T-helper 2 cell (primary cell): ENCODE results near the gene TDP1.

Experiments used
- DNase-seq, 5 experiments: peaks; one replicate each; pipeline versions ENCODE4 v3.0.0 to v3.0.0-alpha.2; 2012 to 2022

TDP1 gene

DNA sequence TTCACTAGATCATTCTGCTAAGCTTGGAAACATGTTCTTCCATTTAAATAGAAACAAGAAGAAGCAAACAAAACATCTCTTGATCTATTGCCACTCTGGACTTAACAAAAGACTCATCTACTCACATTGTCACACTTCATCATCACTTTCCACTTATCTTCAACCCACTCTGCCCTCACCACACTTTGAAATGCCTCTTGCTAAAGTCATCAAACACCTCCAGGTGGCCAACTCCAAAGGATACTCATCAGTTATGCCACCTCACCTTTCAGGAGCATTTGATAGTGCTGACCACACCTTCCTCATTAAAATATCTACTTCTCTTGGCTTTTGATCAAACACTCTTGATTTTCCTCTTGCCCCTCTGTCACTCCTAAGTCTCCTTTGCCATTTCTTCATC lies 8.4 kb upstream of the TDP1 start:
- no peak for DNase-seq

DNA sequence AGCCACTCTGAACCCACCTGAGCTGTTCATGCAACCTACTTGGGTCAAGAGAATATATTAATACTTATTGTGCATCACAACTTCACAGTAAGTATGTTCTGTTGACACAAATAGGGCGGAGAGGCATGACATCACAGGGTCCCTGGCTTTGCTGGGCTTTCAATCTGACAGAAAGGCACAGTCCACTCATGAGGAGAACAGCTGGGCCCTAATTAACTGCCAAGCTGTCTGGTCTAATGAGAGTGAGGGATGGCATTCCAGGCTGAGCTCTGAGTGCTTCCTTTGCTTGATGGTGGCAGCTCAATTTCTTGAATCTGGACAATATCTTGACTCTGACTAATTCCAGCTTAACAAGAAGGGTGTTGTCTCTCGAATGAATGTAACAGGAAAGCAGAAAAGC lies 3.2 kb upstream of the TDP1 start:
- no peak for DNase-seq

DNA sequence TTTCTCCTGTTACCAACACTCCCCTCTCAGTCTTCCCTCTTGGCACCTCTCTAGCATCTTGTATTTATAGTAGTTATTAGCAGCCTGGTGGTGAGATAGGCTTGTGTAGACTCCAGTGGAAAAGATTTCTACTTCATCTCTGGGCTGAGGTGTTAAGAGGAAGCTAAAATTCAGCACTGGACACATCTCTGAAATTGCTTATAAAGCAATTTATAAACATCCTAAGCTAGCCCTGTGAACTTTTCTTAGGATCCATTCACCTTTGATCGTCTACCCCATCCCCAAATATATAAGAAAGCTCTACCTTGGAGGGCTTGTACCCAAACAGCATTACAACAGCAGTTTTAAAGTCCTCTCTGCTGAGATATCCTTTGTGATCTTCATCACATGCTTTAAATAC lies 2.1 kb upstream of the TDP1 start:
- DNase-seq = no peak

DNA sequence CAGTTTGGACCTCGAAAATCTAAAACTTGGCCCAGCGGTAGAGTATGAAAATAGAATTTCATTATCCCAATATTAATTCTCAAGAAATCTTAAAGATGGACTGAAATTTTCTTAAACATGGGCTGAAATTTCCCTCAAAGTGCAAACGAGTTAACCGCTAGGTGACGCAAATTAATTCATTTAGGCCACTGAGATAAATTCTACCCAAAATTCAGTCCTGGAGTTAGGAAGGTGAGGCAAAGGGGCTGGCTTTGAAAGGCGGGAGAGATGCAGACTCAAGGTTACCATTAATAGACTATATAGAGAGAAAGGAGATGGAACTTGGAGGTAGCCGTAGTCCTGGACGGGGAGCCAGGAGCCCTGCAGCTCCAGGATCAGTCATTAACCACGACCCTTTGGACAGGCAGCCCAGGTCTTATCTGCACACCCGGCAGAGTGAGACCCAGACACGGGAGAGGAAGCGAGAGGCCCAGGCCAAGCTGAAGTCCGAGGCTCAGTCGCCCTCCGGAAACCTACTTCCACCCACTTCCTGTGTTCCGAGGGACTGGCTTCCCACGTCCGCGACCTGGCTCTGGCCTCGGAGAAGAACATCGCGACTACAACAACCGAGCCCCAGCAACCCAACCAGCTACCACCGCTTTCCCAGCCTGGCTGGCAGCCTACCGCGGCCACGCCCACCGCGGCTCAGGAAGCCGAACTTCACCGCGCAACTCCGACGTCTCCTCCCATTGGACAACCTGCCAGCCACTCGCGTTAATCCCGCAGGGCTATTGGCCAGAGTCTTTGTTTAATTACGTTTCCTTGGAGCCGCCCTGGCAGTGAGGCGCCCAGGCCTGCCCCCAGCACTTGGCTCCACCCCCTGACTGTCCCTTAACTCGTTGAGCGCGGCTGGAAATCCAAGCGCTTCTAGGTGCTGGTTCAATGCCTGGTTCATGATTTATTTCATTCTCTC lies 1.4 kb upstream of the TDP1 start, which contains the start of gene EFCAB11:
TSS of gene EFCAB11 (minus strand) at position 661 of the 952 bp plus-strand sequence. CDS start at position 591, 70 bp downstream.
- peak; percentile 81 to 100 (median 93) for DNase-seq

DNA sequence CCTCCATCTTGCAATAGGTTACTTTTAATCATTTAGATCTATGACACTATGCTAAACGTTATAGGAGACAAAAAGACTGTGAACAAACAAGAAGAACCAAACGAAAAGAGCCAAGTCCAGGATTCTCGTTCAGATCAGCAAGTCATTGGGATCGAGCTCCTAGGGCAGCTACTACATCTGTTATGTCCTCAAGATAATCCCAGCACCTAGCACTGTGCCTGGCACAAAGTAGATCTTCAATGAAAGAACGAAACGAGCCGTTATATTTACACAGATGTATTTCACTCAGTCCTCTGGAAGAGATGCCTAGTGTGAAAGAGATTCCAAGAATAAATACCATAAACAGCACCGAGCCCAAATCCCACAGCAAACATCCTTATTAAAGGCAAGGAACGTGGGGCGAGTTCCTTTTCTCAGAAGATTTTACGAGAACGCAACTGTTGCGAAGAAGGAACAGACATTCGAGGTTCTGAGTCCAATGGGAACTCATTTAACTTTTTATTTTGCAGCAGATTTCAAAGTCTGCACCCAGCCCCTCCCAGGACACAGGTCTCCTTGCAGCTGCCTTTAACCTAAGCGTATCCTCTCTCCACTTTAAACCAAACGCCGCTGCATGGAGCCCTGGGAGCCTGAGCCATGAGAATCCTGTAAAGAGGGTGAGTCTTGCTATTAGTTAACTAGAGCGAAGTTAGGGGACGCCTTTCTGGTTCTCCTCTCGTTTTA lies 544 bp upstream of the TDP1 start:
- peak in 1 of 5 experiments; percentile 12 for DNase-seq

DNA sequence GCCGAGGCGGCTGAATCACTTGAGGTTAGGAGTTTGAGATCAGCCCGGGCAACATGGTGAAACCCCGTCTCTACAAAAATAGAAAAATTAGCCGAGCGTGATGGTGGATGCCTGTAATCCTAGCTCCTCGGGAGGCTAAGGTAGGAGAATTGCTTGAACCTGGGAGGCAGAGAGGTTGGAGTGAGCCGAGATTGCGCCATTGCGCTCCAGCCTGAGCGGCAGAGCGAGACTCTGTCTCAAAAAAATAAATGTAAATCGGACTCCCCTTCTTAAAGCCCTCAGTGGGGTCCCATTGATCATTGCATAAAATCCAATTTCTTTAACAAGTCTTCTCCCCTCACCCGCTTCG lies 908 bp downstream of the TDP1 start:
- no peak for DNase-seq

DNA sequence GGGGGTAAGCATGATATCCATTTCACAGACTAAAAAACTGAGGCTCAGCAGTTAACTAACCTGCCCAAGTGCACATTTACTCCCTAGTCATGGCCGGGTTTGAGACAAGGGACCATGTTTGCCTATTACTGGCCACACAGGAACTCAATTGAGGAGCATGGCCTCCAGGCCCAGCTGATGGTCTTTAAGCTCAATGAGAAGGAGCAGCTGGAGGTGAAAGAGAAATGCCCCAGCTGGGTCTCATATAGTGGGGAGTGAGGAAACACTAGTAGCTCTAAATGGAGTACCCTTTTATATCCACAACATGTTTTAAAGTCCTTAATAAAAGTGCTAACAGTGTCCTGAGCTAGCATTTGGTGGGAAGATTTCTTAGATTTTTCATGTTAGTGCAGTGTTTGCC lies 1.6 kb downstream of the TDP1 start:
- no peak for DNase-seq

DNA sequence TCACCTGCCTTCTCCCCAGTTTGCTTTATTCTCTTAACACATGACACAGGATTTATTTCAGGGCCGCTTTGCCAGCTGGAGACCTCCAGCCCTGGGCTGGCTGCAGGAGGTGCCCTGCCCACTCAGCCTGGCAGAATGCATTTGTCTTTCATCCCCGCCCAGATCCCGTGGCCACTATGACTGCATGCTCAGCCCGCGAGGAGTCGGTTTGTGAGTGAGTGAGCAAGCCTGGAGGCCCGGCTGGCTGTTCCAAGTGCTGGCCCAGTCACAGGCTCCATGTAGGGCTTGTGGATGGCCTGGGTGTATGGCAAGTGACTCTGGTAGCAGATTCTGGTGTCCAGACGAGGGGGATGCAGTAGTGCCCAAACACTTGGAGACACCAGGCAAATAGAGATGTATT lies 2.1 kb downstream of the TDP1 start:
- DNase-seq = no peak

DNA sequence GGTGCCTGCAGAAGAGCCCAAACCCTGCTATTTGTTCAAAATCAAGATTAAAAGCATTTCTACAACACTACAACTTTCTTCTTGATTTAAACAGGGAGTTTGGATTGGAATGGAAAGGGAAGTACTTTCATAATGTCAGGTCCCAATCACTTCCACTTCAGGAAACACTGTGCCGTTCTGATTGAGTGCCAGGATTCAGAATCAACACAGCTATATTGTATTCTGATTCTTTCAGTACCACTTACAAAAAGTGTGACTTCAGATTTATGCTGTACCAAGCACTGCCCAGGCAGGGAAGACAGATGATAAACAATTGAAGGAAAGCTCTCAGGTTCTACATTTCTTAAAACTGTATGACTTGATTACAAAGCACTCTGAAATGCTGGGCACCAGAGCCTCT lies 3.2 kb downstream of the TDP1 start:
- no peak for DNase-seq

DNA sequence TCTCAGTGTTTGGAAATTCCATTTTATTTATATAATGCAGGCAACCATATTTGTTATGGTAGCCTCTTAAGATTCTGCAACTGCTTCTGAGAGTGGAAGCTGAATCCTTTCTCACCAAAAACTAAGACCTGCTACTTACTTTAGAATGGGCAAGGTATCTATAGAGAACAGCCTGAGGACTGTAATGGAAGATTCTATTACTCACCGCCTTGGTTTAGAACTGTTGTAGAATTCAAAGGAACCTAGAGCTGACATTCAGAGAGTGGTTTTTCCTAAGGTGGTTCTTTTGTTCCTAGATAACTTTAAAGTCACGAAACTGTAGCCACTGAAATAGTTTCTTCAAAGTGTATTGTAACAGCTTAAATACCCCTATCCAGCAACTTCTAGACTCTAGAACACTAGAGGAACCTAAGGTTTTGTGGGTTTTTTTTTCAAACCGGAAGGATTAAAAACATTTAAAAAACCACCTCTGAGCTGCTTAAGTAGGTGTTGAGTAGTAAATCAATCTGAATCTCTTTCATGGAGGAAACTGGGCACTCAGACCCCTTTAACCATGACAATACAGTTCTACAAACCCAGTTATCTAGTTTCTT lies 4.2 kb downstream of the TDP1 start:
- DNase-seq = peak in 2 of 5 experiments; percentile 13 to 76

DNA sequence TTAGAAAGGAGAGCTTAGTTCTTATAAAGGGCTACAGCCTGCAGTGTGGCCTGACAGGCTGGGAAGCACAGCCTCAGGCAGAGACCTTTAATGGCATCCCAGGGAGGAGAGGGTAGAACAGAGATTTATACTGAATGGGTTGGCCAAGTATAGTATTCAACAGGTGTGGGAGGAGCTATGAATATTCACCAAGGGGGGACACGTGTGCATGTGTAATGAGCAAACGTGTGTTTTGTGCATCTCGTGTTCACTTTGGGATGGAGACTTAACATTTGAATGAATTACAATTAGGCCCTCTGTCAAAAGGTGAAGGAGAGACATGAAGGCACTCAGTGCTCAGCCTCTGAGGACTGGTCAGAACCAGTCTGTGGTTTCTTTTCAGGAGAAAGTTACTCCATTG lies 5.2 kb downstream of the TDP1 start:
- no peak for DNase-seq

DNA sequence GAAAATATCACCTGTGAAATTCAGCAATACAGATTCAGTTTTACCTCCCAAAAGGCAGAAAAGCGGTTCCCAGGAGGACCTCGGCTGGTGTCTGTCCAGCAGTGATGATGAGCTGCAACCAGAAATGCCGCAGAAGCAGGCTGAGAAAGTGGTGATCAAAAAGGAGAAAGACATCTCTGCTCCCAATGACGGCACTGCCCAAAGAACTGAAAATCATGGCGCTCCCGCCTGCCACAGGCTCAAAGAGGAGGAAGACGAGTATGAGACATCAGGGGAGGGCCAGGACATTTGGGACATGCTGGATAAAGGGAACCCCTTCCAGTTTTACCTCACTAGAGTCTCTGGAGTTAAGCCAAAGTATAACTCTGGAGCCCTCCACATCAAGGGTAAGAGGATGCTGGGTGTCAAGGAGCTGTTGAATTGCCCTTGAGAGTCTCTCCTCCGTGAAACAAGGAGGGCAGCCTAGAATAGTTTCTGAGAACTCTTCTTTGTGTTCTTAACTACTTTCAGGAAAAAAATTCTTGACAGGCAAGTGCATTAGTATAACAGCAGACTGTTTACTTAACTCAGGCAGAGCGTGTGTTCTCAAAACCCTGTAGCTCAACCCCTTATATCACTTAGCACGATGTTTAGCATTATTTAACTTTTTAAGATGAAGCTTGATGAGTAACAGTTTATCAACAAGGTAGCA lies 7.7 kb downstream of the TDP1 start:
- no peak for DNase-seq

DNA sequence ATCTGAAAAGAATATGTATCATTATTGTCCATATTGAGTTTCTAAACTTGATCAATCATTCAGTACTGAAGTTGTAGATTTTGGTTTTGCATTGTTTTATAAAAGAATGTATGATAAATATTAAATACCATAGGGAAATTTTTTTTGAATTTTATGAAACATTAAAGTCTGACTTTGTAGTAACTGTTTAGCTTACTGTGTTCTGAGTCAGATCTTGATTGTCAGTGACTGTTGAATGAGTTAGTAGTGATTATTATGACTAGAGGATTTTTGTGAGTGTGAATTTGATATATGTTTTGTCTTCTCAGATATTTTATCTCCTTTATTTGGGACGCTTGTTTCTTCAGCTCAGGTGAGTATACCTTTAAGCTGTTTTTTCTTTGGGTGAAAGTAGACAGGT lies 10.1 kb downstream of the TDP1 start:
- no peak for DNase-seq

DNA sequence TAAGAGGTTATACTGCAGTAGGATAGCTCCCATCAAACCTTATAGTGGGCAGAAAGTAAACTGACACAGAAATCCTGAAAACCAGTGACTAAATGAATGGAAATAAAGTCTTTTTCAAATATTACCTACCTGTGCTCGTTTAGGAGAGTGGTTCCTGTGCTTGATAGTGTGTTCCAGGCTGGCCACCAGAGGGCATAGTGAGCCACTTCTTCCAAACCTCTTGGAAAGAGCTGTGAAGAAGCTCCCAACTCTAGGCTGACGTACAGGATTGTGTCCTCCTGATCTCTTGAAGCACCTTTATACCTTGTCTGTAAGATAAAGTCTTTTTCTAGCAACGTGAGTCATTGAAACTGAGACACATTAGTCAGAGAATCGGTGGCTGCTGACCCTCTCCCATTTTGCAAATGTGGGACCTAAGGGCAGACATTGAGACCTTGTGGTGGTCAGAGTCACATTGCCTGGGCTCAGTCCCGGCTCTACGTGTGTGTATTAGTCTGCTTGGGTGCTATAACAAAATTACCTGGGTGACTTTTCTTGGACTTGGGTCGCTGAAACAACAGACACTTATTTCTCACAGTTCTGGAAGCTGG lies 17.6 kb downstream of the TDP1 start:
- DNase-seq = peak in 3 of 5 experiments; percentile 30 to 63 (median 31)

DNA sequence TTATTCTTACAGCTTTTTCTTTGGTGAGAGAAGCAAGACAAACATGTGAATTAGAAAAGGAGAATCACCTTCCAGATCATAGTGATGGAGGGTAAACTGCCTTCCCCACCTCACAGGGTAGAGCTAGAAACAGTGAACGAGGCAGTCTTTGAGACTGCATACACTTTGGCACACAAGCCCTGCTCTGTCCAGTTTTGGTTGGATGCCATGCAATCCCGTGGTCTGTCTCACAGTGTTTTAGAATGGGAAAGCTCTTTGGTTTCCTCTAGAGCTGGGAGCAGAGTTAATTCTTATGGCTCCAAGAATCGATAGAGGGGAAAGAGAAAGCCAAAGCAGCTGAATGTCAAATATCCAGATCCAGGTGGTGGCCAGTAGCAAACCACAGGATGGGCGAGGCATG lies 21.9 kb downstream of the TDP1 start:
- DNase-seq = no peak

DNA sequence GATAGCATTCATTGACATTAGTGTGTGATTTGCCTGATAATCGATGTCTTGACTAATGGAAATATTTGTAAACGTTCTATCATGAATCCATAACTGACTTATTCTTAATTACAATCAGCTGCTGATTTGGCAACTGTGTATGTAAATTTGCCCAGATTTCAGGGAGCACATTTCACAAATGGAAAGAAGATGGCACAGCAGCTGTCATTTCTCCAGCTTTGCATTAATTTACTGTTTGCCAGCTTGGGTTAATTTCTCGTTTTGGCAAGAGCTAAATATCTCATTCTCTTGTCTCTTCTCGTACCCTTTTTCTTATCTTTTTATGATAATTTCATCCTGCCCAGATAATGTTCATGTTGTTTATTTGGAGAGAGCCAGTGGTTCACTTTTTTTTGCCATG lies 22.9 kb downstream of the TDP1 start:
- DNase-seq = no peak

DNA sequence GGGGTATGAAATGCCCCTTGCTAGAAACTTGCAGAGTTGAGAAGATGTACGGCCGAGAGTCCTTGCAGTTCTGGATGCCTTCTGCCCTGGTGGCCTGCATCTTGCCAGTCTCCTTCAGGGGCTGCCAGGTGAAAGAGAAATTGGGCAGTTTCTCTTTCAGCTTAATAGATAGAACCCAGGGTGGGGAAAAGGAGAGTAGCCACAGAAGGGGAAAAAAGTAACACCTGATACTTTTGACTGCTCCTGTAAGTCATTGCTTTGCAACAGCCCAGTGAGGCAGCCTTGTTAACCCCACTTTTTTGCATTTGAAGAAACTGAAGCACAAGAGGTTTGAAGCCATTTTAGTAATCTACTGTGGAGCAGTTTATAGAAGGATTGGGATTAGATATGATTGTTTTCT lies 27.6 kb downstream of the TDP1 start:
- DNase-seq = no peak

DNA sequence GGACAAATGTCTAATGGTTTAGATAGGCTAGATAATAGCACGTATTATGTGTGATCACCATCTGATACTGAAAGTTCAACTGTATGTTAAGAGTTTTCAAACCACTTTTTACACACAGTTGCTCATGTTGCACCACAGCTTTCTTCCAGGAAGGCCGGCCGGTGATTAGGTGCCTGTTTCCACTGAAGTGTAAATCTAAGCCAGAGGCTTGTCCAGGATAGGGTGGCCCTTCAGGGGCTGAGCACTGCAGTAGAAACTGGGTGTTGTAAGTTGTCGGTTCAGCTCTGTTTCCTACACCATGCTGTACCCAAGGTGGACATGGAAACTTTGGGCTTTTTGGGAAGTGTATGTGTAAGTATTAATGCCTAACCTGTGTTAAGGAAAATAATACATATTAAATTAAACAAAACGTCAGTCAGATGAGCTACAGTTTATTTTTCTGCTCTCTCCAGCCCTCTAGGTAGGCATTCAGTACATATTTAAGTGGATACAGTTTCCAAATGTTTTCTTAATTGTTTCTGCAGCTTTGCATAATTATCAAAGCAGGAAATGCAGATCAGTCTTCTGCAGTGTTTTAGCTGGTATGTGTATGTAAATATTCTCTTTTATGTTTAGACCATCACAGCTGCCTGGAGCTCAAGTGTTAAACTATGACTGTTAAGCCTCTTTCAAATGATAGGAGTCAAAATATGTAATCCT lies 30.9 kb downstream of the TDP1 start:
- DNase-seq = no peak

DNA sequence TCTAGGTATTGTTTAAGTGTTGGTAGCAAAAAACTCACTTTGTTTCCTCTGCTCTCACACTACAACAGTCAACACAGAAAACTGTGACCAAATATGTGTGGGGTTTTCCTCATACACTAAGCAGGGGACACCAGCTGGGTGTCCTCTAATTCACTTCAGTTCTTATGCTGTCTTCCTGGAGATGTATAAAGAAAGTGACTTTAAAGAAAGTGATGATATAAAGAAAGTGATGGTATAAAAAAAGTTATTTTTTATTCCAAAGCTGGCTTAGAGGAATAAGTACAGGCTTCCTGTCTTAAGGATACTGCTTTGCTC lies 31.4 kb downstream of the TDP1 start:
- DNase-seq = no peak

DNA sequence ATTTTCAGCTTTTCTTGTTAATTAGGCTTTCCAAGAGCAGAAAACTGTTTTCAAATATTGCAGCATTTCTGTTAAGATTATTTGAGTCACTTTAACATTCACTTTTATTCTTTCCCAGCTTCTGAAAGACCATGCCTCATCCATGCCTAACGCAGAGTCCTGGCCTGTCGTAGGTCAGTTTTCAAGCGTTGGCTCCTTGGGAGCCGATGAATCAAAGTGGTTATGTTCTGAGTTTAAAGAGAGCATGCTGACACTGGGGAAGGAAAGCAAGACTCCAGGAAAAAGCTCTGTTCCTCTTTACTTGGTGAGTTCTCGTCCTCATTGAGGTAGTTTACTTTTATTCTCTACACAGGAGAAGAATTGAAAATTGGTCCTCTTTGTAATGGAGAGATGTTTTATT lies 33.1 kb downstream of the TDP1 start:
- no peak for DNase-seq

DNA sequence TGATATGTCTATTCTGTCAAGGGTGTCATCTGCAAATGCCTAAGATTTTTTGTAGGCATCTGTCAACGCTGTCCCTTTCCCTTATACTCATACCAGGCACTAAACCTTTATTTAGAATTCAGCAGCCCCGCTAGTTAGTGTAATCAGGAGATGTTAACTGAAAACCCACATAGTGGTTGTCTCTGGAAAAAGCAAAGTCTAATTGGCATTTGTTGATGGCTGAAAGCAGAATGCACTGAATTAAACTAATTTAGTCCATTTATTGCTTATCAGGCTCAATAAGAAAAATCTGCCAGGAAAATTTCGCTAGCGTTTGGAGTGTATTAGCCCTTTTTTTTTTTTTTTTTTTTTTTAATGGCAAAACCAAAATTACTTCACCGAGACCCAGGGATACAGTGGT lies 34.5 kb downstream of the TDP1 start:
- DNase-seq = no peak

DNA sequence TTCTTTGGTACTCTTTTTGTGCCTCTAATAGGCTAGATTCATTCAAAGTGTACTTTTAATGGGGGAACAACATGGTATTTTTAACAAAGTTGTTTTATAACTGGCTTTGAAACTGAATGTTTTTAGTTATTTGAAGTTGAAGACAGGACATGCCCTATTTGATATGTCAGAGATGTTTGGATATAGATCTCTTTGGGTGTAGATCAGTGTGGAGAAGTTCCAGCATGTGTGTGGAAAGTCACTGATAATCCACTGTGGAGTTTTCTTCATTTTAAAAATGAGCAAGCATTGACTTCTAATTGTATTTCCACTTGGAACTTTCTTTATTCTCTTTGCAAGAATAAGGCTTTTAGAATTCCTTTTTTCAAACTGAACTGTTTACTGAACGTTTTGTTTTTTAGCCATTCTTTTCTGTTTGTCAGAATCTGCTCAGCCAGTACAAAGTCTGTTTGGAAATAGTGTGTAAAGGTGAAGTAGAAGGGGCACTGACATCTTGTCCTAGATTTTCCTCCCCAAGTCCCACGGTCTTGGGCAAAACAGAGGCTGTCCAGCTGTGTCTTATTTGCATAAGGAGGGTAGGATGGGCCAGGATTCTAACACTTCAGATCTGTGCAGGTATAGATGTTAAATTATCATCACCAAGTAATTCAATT lies 35.0 kb downstream of the TDP1 start:
- DNase-seq = no peak
